NCI-H510A (cell line): ENCODE data around the gene ACTN1.

ENCODE experiments used
- DNase-seq: peaks from one replicate; lab custom pipeline; 2025; lab: John Stamatoyannopoulos, UW

ACTN1 gene

DNA sequence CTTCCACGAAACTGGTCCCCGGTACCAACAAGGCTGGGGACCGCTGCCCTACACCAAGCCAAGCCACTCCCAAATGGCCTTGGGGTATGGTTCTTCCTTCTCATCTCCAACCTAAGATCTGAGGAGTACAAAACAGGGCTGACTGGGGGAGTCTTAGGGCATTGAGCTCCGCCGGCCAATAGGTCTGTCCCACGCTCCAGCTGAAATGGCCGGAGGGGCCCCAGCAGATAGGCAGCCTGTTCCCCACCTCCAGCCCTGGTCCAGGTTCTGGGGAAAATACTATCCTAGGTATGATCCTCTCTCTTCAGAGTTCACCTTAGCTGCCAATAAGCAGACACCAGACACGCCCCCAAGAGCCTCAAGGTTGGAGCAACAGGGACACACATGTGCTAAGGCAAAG, 90.2 kb downstream of the ACTN1 start:
- DNase-seq = no peak

GRCh38 chr14:68888025-68888850, 90.9 kb downstream of the ACTN1 start:
- no peak for DNase-seq

DNA sequence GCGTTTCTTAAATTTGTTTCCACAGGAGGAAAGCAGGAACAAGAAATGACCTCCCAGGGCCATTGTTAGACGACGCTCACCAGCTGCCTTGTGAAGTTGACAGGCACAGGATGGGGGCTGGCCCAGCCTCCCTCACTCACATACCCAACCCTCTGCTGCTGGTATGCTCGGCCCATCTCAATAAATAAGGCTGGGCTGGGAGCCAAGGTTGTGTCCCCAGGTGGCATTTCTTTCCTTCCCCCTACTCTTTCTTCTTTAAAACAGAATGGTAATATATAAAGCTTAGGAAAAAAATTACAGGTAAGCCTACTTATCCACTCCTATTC, 93.0 kb downstream of the ACTN1 start:
- no peak for DNase-seq

- no peak for DNase-seq
Observed at GRCh38 chr14:68885226-68886108, 93.6 kb downstream of the ACTN1 start.

DNA sequence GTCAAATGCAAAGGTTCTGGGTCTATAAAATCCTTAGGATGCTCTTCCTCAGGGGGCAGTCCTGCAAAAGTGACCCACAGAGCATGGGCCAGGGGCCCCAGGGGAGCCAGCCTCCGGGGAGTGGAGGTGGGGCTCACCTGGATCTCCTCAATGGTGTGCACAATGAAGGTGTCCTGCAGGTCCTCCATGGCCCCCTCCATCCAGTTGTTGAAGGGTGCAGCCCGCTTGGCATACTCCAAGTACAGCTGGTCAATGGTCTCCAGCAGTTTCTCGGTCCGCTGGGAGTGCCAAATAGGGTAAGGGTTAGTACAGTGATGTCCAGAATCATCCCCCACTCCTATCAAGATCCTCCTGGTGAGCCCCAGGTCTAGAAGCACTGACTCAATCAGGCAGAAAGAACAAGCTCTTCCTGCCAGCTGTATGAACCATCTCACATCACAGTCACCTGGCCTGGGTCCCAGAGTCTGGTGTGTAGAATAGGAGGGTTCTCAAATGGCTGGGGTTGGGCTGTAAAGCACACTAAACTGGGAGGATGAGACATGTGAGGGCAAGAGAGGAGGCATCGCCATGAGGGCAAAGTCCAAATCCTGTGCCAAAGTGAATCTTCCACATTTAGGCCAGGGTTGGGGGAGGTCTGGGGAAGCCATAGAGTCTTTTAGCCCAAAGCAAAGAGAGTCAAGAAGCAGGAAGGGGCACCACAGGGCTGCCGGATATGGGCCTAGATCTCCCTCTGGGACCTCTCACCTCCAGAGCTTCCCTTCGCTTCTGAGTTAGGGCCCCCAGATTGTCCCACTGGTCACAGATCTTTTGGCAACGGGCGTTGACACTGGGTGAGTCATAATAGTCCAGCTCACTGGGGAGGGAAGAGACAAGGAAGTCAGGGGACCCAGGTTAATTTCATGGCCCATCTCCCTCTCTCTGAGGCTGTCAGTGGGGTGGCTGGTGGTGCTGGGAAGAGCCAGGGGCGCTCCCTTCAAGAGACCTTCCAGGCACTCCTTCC, 94.8 kb downstream of the ACTN1 start:
- no peak for DNase-seq

DNA sequence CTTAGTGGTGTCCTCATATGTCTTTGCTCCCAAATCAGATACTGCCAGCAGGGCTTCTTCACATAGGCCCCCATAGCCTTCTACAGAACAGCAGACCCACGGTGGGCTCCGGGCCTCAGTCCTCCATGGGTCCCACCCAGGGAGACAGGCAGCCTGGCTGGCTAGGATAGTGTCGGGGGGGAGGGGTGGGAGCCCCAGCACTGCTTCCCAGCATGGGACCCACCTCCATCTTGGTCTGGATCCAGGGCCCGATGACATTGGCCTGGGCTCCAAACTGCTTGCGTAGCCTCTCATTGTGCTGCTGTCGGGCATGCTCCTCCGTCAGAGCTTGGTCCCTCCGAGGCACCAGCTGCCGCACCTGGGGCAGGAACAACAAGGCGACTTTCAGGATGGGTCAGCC, 96.9 kb downstream of the ACTN1 start:
- DNase-seq = no peak

GRCh38 chr14:68881396-68881795, 97.7 kb downstream of the ACTN1 start:
- DNase-seq = no peak

DNA sequence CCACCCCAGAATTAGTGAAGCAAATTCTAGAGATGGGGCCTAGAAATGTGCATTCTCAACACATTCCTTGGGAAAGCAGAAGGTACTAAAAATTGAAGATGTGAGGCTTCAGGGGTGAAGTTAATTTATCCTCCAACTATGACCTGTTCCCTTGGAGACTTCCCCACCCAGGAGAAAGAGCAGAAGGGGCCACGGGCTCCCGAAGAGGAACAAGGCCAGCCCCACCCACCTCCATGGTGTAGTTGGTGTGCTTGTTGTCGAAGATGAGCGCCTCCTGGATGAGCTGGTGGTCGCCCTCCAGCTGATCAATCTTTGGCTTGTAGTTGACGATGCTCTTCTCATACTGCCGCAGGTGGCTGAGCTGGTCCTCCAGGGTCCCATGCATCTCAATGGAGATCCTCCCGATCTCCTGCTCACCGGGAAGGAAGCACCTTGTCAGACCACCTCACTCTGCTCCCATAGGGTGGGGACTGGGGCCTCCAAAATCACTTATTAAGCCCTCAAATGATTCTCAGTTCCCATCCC, 98.5 kb downstream of the ACTN1 start:
- DNase-seq = no peak

DNA sequence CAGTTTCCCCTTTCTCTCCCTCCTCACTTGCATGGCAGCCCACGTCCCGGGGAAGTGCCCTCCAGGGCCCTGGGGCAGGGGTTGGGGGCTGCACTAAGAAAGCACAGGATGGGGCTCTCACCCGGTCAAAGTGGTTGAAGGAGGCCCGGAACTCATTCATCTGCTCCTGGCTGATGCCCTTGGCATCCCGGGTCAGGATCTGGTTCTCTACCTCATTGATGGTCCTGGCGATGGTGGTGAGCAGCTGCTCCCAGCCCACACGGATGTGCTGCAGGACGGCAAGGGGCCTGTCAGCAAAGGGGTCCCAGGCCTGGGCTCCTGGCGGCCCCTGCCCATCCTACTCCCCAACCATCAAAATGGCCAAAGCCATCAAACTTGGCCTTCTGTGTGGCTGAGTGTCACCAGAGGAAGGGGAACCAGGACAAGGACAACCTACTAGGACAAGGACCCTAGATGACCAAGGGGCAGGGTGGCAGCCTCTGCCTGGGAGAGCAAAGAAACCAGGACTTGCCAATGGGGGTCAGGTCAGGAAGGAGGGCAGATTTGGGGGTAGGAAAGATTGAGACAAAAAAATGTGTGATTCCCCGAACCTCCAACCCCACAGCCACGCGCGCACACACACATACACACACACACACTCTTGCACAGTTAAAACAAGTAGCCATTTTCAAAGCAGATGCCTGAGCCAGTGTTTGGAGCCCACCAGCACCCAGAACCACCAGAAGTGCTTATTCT, 99.1 kb downstream of the ACTN1 start:
- no peak for DNase-seq

DNA sequence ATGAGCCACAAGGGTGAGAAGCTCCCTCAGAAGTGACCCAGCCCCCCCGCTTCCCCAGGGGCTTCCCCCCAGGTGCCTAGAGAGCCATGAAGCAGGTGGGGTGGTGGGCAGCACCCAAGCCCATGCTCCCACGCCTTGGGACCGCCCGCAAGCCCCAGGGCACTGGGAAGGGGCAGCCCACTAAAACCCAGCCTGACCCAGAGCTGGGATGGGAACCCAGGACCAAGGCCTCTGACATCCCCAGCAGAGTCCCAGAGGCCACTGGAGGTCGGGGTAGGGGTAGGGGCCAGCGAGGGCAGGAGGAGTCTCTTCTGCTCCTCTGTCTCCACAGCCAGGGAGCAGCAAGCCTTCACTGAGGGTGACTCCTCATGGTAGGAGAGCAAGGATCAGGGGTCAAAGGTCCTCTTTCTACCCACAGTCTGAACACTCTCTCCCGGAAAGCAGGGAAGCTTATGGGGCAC, 99.8 kb downstream of the ACTN1 start:
- no peak for DNase-seq

- no peak for DNase-seq
Observed at GRCh38 chr14:68878908-68879307, 100.2 kb downstream of the ACTN1 start.

DNA sequence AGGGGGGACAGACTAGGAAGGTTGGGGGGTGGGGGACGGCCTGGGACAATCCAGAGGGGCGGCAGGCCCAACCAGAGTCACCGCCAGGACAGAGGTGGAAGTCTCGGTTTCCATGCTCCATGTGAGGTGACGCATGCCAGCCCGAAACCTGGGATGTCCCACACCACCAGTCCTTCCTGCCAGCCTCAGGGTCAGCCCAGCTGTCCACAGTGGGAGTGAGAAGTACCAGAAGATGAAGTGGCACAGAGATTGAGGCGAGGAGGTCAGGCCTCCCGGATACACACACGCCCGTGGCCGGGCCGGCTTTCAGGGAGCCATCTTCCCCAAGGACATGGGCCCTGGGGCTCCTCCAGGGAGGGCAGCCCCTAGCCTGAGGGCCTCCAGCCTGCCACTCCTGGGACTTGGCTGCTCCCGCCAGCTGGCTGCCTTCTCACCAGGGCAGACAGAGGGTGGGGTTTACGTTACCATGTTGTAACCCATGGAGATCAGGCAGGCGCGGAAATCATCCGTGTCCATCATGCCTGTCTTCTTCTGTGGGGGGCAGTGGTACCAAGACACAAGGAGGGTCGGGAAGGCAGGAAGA, 101.0 kb downstream of the ACTN1 start:
- DNase-seq = no peak

DNA sequence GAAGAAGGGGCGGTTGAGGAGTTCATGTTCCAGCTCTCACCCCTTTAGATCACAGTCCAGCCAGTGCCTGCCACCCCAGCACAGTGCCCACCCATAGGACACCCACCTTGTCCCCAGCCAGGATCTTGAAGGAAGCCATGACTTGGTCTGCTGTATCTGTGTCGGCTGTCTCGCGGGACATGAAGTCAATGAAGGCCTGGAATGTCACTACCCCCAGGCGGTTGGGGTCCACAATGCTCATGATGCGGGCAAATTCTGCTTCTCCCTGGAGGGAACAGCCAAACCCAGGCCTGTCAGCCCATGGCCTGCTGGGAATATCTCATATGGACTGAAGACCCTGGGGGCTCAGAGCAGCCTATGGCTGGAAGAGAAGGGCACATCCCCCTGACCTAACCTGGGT, 102.1 kb downstream of the ACTN1 start:
- no peak for DNase-seq

DNA sequence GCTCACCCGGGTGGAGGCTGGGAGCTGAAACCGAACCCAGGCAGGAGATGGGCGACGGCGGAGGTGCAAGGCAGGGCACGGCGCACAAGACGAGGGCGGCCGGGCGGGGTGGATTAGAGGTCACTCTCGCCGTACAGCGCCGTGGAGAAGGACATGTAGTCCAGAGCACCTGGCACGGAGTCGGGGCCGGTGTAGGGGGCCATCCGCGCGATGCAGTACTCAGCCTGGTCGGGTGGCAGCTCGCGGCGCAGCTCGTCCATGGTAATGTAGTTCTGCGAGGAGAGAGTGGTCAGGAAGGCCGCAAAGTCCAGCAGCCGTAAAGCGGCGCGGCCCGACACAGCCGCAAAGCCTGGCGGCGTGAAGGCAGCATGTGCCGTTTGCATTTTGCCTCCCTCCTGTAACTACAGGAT, 104.4 kb downstream of the ACTN1 start:
- no peak for DNase-seq

DNA sequence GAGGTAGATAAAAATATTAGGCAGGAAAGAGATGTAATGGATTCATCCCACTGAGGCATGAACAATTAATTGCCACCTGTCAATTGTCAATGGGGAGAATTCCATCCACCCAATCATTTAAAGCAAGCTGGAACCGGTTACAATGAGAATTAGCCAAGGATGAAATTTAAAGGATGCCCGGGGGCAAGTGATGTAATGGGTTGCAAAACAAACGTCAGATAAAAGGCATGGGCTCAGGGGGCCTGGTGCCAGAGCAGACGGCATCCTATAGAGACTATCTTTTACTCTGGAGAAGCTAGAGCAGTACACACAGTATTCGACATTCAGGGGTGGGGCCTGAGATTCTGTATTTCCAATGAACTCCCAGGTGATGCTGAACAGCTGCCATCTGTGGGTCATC, 105.7 kb downstream of the ACTN1 start:
- DNase-seq = no peak

DNA sequence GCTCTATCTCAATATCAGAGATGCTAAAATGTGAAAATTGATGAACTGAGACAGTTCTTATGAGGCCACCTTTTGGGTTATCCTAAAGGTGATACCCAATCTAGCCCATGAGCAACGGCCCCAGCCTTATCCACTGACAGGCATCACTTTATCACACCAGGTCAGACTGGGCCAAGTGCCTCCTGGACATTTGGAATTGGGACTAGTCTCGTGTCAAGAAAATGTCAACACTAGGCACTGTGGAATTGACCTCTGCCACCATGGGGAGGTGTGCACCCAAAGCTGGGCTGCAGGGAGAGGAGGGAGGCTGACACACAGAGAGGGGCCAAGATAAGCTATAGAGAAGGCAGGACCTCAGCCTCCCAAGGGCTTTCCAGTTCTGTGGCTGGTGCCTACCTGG, 107.7 kb downstream of the ACTN1 start:
- DNase-seq = no peak

DNA sequence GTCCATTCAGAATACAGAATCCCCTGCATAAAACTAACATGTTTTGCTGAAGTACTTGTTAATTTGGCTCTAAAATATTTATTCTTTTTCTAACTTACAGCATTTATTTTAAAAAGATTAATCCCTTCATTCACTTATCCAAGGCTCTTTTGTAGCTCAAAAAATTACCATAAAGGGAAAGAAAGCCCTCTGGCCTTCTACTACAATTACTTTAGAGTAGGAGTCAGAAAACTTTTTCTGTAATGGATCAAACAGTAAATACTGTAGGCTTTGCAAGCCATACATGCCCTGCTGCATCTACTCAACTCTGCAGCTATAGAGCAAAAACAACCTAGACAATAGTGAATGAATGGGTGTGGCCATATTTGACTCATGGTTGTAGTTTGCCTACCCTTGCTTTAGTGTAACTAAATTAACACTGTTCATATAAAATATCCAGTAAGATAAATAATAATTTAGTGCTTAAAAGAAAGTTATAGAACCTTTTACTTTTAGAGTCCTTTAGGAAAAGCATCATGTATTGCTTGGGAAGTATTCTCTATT, 112.0 kb downstream of the ACTN1 start:
- no peak for DNase-seq

GRCh38 chr14:68865542-68865941, 113.6 kb downstream of the ACTN1 start:
- DNase-seq = no peak

DNA sequence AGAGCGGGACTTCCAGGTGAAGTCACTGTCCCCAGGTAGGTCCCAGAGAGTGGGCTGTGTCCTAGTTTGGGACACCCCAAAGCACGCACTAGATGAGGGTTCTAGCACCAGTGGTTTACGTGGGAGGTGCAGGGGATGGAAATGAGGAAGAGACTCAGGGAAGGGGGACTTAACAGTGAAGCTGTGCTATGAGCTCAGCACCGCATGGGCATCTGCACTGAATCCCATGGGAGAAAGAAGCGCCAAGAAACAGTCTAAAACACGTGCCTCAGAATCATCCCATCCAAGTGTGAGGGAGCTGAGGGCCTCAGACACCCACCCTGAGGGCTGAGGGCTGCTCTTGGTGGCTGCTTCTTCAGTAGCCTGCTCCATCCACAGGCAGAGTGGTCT, 114.7 kb downstream of the ACTN1 start:
- no peak for DNase-seq

DNA sequence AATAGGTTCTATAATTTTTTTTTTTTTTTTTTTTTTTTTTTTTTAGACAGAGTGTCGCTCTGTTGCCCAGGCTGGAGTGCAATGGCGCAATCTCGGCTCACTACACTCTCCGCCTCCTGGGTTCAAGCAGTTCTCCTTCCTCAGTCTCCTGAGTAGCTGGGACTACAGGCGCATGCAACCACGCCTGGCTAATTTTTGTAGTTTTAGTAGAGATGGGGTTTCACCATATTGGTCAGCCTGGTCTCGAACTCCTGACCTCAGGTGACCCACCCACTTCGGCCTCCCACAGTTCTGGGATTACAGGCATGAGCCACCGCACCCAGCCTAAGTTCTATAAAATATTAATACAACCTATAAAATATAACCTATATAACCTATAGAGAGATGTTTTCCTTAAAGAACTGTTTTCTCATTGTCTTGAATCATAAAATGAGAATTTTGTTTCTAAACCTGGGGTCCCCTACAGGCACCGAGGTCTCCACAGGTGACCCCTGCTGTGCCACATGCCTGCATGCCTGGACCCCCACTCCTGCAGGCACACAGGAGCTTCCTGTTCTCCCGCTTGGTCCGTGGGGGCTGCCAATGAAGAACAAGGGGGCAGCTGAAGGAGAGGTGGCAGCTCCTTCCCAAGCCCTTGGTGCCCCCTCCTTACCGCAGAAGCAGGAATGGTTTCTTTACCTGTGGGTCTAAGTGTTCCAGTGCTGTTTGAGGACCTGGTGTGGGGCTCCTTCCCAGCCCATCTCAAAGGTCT, 115.3 kb downstream of the ACTN1 start:
- DNase-seq = no peak
